ENCODE measurements around the gene TNFAIP6. TPM values are rescaled to one million over a fixed set of nuclear protein-coding genes. Genes with fewer than 3 reads are reported as not detected.

Gene TNFAIP6
- total and polyA plus RNA-seq, 2 of the 8 experiments (the other 6 are each of a cell fraction or from before 2014, with no cell fraction given), result 1.1 to 2.0 TPM

- TF ChIP-seq CHD7 (IDR thresholded peaks at IDR 0.05; ENCODE audit: insufficient replicate concordance, low read length) (no peak), RBBP5 (IDR thresholded peaks at IDR 0.05; ENCODE audit: borderline replicate concordance, low read depth, low read length) (no peak), EP300 (IDR thresholded peaks at IDR 0.05; ENCODE audit: borderline replicate concordance in 1 of 2, low read depth in 2 of 2, low read length in 2 of 2) (no peak), NANOG (IDR thresholded peaks at IDR 0.05; ENCODE audit: insufficient read depth, low read depth, low read length, poor library complexity, severe bottlenecking) (no peak), ATF2 (IDR thresholded peaks at IDR 0.05; ENCODE audit: low read length) (no peak), TAF7 (optimal IDR thresholded peaks at IDR 0.05; ENCODE audit: borderline replicate concordance, low read depth, low read length) (no peak), POU5F1 (IDR thresholded peaks at IDR 0.05; ENCODE audit: low read depth, low read length) (peak; percentile 61; the same call in 1 of the 2 replicates)
These were observed 51.6 kb downstream of the TNFAIP6 start (continued) for GRCh38 chr2:151408788-151409600.

Data from H1 (cell line).